Measurements from ENCODE around the gene RNF126. TPM values are rescaled to one million over a fixed set of nuclear protein-coding genes. Genes with fewer than 3 reads are reported as not detected.

The RNF126 gene
- total RNA-seq = 21.5 and 24.1 TPM in 2 replicates

DNA sequence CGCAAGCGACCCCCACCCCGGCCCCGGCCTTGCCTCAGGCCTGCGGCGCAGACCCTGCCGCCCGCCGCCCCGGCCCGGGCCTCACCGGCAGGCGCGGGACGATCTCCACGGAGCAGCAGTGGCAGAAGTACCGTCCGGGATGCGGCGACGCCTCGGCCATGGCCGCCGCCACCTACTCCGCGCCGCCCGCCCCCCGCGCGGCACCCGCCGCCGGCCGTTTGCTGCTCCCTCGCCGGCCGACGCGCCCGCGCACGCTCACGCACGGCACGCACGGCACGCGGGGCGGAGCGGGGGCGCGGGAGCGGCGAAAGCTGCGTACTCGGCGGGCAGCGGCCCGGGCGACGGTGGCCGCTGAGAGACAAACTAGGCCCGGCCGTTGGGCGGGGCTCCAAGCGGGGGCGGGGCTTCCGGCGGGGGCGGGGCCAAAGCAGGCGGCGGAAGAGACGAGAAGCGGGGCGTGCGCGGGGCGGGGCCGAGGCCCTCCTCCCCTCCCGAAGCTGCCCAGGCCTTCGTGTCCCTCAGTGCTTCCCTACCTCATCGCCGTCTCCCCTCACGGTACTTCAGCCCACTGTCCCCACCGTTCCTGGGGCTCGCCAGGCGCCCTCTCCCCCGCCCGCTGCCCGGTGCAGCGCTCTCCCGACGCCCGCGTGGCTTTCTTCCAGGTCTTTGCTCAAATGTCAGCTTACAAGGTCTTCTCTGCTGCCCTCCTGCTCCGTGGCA is at the start of gene RNF126:
Gene RNF126, minus strand, starts transcription at position 253 of the 720 bp plus-strand sequence. Its CDS starts 93 bp downstream, at position 160.

DNA sequence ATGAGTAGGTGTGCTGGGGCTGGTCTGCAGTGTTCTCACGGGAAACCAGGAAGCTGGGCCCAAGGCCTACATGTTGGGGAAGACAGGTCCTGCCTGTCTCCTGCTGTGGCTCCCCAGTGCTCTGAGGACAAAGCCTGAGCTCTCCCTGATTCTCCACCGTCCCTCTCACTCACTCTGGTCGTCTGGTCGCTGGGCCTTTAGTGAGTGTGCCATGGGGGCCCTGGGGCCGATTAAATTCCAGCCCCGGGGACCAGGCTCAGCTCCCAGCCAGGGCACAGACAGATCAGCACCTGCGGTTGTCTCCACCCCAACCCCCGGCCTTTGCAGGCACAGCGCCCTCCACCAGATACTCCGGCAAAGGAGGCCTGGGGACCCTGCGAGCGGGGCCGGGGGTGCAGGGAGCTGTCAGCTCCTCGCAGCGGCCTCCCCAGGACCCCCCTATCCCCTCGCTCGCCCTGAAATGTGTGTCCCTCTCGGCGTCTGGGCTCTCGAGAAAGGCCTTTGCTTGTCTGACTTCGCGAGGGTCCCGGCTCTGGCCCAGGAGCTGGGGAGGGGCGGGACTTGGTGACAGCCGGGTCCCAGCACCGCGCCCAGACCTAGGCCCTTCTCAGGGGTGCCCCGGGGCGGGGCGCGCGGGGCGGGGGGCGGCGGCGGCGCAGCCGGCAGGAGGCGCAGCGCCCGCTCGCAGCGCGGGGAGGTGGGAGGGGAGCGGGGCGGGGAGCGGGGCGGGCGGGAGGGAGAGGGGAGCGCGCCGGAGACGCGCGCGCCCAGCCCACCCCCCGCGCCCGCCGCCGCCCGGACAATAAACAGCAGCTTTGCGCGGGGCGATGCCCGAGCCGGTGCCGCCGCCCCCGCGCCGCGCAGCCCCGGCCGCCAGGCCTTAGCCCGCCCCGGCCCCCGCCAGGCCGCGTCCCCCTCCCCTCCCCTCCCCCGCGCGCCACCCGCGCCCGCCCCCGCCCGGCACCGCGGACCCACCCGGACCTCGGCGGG is 45.4 kb upstream of the RNF126 start, which contains the start of gene PALM:
Gene PALM, plus strand, starts transcription at position 782 of the 990 bp plus-strand sequence. CDS start 212 bp downstream, outside the sequence.

DNA sequence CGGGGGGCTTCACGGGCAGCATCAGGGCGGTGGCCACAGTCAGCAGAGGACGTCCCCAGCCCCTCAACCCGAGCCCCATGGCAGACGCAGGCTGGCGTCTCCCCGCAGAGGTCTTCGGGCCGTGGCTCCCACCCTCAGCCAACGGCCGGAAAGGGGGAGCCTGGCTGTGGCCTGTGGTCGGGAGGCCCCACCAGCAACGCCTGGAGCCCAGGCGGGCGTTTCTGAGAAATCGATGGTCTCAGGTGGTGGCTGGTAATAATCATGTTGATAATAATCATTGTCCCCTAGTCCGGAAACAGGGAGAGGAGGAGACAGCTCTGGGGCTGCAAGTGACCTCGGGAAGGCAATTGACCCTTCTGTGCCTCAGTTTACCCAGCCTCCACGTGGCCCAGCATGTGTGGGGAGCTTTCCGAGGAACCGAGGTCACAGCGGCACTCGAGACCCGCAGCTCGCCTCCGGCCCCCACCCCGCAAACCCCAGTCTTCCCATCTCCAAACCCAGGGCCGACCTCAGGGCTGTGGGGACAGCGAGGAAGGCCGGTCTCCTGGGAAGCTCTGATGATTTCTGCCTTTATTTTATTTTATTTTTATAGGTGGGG is 32.4 kb upstream of the RNF126 start, which contains the start of gene PRSS57:
Gene PRSS57, minus strand, starts transcription at position 101 of the 598 bp plus-strand sequence. Its CDS starts 22 bp downstream, at position 79.

DNA sequence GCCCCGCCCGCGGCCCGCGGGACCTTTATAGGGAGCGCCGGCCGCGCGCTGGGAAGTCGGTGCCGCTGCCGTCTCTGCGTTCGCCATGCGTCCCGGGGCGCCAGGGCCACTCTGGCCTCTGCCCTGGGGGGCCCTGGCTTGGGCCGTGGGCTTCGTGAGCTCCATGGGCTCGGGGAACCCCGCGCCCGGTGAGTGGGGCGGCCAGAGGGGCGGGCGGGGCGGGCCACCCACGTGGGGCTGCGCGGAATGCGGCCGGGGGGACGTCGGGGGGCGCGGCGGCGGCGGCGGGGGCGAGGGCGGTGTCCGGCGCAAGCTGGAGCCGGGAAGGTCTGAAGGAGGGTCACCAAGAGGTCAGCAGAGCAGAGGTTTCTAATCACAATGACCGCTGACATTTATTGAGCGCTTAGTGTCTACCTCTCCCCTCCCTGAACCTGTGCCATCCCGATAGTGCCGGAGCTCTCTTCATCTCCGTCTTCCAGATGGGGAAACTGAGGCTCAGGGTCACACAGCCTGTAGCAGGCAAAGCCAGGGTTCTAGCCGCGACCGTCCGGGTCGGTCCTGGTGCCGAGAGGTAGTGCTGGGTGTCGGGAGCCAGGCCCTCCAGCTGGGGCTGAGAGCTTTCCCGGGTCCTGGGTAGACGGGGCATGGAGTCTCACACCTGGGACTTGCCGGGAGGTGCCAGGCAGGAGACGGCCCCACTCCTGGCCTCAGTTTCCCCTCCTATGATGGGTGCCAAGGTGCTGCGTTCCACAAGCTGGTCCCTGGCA is 13.5 kb upstream of the RNF126 start, which contains the start of gene FSTL3:
Gene FSTL3, plus strand, starts transcription at position 54 of the 767 bp plus-strand sequence. Its CDS starts 32 bp downstream, at position 86.

DNA sequence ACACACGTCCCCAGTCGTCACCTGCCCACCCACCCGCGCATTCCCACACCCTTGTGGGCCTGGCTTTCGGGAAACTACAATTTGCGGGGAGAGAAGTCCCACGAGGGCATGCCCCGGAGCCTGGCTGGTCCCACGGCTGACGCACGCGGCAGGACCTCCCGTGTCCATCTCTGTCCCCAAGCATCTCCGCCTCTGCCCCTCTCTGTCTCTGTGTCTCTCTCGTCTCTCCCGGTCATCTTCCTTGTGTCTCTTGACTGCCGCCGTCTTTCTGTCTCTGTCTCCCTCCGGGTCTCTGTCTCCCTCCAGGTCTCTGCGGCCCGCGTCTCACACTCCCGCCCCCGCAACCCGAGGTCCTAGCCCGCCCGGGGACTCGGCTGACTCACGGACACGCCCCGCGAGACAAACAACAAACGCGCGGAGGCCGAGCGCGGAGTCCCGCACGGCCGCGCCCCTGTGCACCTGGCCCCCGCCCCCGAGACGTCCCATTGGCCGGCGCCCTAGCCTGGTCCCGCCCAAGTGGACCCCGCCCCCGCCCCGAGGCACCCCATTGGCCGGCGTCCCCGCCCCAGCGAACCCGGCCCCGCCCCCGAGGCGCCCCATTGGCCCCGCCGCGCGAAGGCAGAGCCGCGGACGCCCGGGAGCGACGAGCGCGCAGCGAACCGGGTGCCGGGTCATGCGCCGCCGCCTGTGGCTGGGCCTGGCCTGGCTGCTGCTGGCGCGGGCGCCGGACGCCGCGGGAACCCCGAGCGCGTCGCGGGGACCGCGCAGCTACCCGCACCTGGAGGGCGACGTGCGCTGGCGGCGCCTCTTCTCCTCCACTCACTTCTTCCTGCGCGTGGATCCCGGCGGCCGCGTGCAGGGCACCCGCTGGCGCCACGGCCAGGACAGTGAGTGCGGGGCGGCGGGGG is 23.5 kb downstream of the RNF126 start, which contains the start of gene FGF22:
Gene FGF22, plus strand, starts transcription at position 627 of the 908 bp plus-strand sequence. Its CDS starts 47 bp downstream, at position 674.

DNA sequence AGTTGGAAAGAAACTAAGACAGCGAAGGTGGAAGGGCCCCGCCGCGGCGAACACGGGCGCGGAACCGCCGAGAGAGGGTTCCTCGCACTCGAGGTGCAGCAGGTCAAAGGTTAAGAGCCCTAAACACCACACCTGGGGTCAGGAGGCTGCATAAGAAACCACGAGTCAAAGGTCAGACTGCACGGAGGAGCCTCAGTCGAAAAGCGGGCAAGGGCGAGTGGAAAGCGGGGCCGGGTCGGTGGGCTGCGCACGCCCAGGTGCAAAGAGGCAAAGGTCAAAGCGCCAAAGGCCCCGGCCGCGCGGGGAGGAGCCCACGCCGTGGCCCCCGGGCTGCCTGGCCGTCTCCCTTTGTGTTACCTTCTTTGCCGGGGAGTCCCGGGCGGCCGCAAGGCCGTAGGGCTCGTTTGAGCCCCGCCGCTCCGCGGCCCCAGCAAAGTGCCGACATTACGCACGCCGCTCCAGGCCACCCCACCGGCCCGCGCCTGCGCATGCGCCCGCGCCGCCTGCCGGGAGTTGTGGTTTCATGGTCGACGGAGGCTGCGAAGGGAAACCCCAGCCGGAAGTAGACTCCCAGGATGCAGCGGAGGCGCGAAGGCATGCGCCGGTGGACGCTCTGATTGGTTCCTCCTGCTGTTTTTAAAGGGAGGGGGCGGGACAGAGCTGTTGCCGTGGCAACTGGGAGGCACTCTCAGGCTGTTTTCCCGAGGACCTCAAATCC is 29.8 kb downstream of the RNF126 start, which contains the start of gene POLRMT:
Gene POLRMT, minus strand, starts transcription at position 470 of the 718 bp plus-strand sequence. Its CDS starts 25 bp downstream, at position 445.

Other genes with a start within 250 kb of the RNF126 start
- gene SHC2, start 202.2 kb downstream of the RNF126 start, total RNA-seq = 1.0 and 10.3 TPM in 2 replicates
- gene MADCAM1, start 166.7 kb downstream of the RNF126 start, total RNA-seq = 0.15 TPM in 1 of 2 replicates, not detected in the other
- 61.4 and 69.1 TPM in 2 replicates for gene TPGS1, start 155.7 kb downstream of the RNF126 start, total RNA-seq
- 49.2 and 67.0 TPM in 2 replicates for gene CDC34, start 131.5 kb downstream of the RNF126 start, total RNA-seq
- gene GZMM, start 119.2 kb downstream of the RNF126 start, total RNA-seq = 0.17 TPM in 1 of 2 replicates, not detected in the other
- 327 and 538 TPM in 2 replicates for gene BSG, start 90.6 kb downstream of the RNF126 start, total RNA-seq
- gene HCN2, start 73.3 kb downstream of the RNF126 start, total RNA-seq = 0.73 and 1.7 TPM in 2 replicates
- 20.7 and 29.3 TPM in 2 replicates for gene POLRMT, start 29.7 kb downstream of the RNF126 start, total RNA-seq
- 0.15 TPM in 1 of 2 replicates, not detected in the other for gene FGF22, start 23.3 kb downstream of the RNF126 start, total RNA-seq
- 15.9 and 77.4 TPM in 2 replicates for gene FSTL3, start 13.2 kb upstream of the RNF126 start, total RNA-seq
- 0.17 TPM in 1 of 2 replicates, not detected in the other for gene PRSS57, start 32.2 kb upstream of the RNF126 start, total RNA-seq
- 3.9 and 41.4 TPM in 2 replicates for gene PALM, start 45.7 kb upstream of the RNF126 start, total RNA-seq
- under 0.01 and 0.17 TPM in 2 replicates for gene MISP, start 87.9 kb upstream of the RNF126 start, total RNA-seq
- 72.0 and 99.4 TPM in 2 replicates for gene PTBP1, start 134.2 kb upstream of the RNF126 start, total RNA-seq
- gene PLPPR3, start 158.7 kb upstream of the RNF126 start, total RNA-seq = 0.15 and 2.5 TPM in 2 replicates
- under 0.01 TPM in 1 of 2 replicates, not detected in the other for gene AZU1, start 164.6 kb upstream of the RNF126 start, total RNA-seq
- not detected in 2 replicates for gene PRTN3, start 177.8 kb upstream of the RNF126 start, total RNA-seq
- gene ELANE, start 189.1 kb upstream of the RNF126 start, total RNA-seq = 0.66 TPM in 1 of 2 replicates, not detected in the other
- gene CFD, start 196.4 kb upstream of the RNF126 start, total RNA-seq = 38.5 and 194 TPM in 2 replicates
- gene MED16, start 230.0 kb upstream of the RNF126 start, total RNA-seq = 45.8 and 46.6 TPM in 2 replicates
- gene RNU6-9, start 230.3 kb upstream of the RNF126 start, total RNA-seq = not detected in 2 replicates

All from smooth muscle cell of trachea (primary cell).